ENCODE results near the gene DLG2. TPM values are rescaled to one million over a fixed set of nuclear protein-coding genes. Genes with fewer than 3 reads are reported as not detected.
A peak's percentile ranks its signal among the peaks of the same experiment; 100 is the strongest.

DLG2 gene
- total RNA-seq, 1 experiment from 2014 or later, result 0.86 TPM

GRCh38 chr11:83543706-83544439 lies 2083.3 kb downstream of the DLG2 start:
- no peak for DNase-seq (ENCODE audit: low spot score)

- no peak for DNase-seq (ENCODE audit: low spot score)
Observed at GRCh38 chr11:83542861-83543260, 2084.3 kb downstream of the DLG2 start.

- DNase-seq (ENCODE audit: low spot score), result no peak
Observed at GRCh38 chr11:83540728-83541127, 2086.4 kb downstream of the DLG2 start.

GRCh38 chr11:83540112-83540675 lies 2086.9 kb downstream of the DLG2 start:
- no peak for DNase-seq (ENCODE audit: low spot score)

- no peak for DNase-seq (ENCODE audit: low spot score)
Observed at GRCh38 chr11:83538286-83538685, 2088.9 kb downstream of the DLG2 start.

GRCh38 chr11:83537131-83537610 lies 2090.0 kb downstream of the DLG2 start:
- no peak for DNase-seq (ENCODE audit: low spot score)

GRCh38 chr11:83533166-83533565 lies 2094.0 kb downstream of the DLG2 start:
- DNase-seq (ENCODE audit: low spot score), result no peak

- no peak for DNase-seq (ENCODE audit: low spot score)
Observed at GRCh38 chr11:83528877-83529276, 2098.3 kb downstream of the DLG2 start.

- no peak for DNase-seq (ENCODE audit: low spot score)
Observed at GRCh38 chr11:83528225-83528624, 2098.9 kb downstream of the DLG2 start.

GRCh38 chr11:83523676-83524075 lies 2103.5 kb downstream of the DLG2 start:
- no peak for DNase-seq (ENCODE audit: low spot score)

GRCh38 chr11:83522911-83523310 lies 2104.2 kb downstream of the DLG2 start:
- no peak for DNase-seq (ENCODE audit: low spot score)

- DNase-seq (ENCODE audit: low spot score), result peak; percentile 27
Observed at GRCh38 chr11:83521647-83522596, 2105.2 kb downstream of the DLG2 start.

- no peak for DNase-seq (ENCODE audit: low spot score)
Observed at GRCh38 chr11:83520849-83521248, 2106.3 kb downstream of the DLG2 start.

- DNase-seq (ENCODE audit: low spot score), result no peak
Observed at GRCh38 chr11:83511646-83512045, 2115.5 kb downstream of the DLG2 start.

GRCh38 chr11:83510530-83511460 lies 2116.3 kb downstream of the DLG2 start:
- DNase-seq (ENCODE audit: low spot score), result no peak

GRCh38 chr11:83508804-83509203 lies 2118.3 kb downstream of the DLG2 start:
- DNase-seq (ENCODE audit: low spot score), result no peak

- no peak for DNase-seq (ENCODE audit: low spot score)
Observed at GRCh38 chr11:83502041-83502440, 2125.1 kb downstream of the DLG2 start.

GRCh38 chr11:83493917-83494316 lies 2133.2 kb downstream of the DLG2 start:
- no peak for DNase-seq (ENCODE audit: low spot score)

GRCh38 chr11:83493034-83493433 lies 2134.1 kb downstream of the DLG2 start:
- DNase-seq (ENCODE audit: low spot score), result no peak

GRCh38 chr11:83483808-83484207 lies 2143.3 kb downstream of the DLG2 start:
- DNase-seq (ENCODE audit: low spot score), result no peak

- no peak for DNase-seq (ENCODE audit: low spot score)
Observed at GRCh38 chr11:83480811-83481210, 2146.3 kb downstream of the DLG2 start.
